KMS-11 (cell line): ENCODE measurements around the gene ASPM.

ENCODE experiments used
- H2AFZ ChIP-seq: fragments of 200-600 bp; sonication (generic); 2 replicates; pipeline ENCODE4 v1.6.1; 2016; ENCODE audit warnings: antibody characterized with exemption, mixed run types, low read depth
- H3K27ac ChIP-seq: fragments of 200-600 bp; sonication (generic); 2 replicates; pipeline ENCODE4 v1.6.1; 2016; ENCODE audit warnings: mild to moderate bottlenecking, mixed run types
- H3K27me3 ChIP-seq: fragments of 200-600 bp; sonication (generic); 2 replicates; pipeline ENCODE4 v1.6.1; 2017; ENCODE audit warnings: mild to moderate bottlenecking, low read depth, mixed run types, moderate library complexity; ENCODE audit not compliant: insufficient read depth
- H3K36me3 ChIP-seq: fragments of 200-600 bp; sonication (generic); 2 replicates; pipeline ENCODE4 v1.6.1; 2017; ENCODE audit warnings: mild to moderate bottlenecking, mixed run types; ENCODE audit not compliant: insufficient read depth
- H3K4me1 ChIP-seq: fragments of 200-600 bp; sonication (generic); 2 replicates; pipeline ENCODE4 v1.6.1; 2016; ENCODE audit warnings: mild to moderate bottlenecking, low read depth, mixed run types; ENCODE audit not compliant: poor library complexity, severe bottlenecking
- H3K4me2 ChIP-seq: fragments of 200-600 bp; sonication (generic); 2 replicates; pipeline ENCODE4 v1.7.0; 2016; ENCODE audit warnings: mild to moderate bottlenecking, mixed run types
- H3K4me3 ChIP-seq: fragments of 200-600 bp; sonication (generic); IDR thresholded peaks from 2 replicates; pipeline ENCODE4 v1.6.1; 2017; ENCODE audit warnings: low read depth, low read length, mixed read lengths; ENCODE audit not compliant: insufficient read depth
- H3K79me2 ChIP-seq: fragments of 200-600 bp; sonication (generic); 2 replicates; pipeline ENCODE4 v1.6.1; 2016; ENCODE audit warnings: low read depth, mixed run types; ENCODE audit not compliant: insufficient read depth
- H3K9ac ChIP-seq: fragments of 200-600 bp; sonication (generic); 2 replicates; pipeline ENCODE4 v1.6.1; 2016; ENCODE audit warnings: mild to moderate bottlenecking, mixed run types
- H4K20me1 ChIP-seq: fragments of 200-600 bp; sonication (generic); 2 replicates; pipeline ENCODE4 v1.6.1; 2016; ENCODE audit warnings: mild to moderate bottlenecking, mixed run types; ENCODE audit not compliant: insufficient read depth
- CTCF ChIP-seq: fragments of 200-600 bp; sonication (generic); conservative IDR thresholded peaks from 2 replicates; pipeline ENCODE4 v1.6.1; 2017; ENCODE audit warnings: low read depth, mild to moderate bottlenecking, antibody characterized with exemption, low read length, moderate library complexity, mixed read lengths

ASPM gene

DNA sequence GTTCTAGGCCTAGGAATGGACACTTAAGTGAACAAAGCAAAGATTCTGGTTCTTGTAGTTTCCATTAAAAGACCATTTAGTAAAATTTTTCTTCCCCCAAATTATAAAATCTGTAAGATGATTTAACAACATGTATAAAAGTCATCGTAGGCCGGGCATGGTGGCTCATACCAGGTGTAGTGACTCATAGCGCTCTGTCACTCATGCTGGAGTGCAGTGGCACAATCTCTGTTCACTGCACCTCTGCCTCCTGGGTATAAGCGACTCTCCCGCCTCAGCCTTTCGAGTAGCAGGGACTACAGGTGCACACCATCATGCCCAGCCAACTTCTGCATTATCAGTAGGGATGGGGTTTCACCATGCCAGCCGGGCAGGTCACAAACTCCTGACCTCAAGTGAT, 9.1 kb downstream of the ASPM start:
- no peaks in the 10 kb centered on the region; the same call in 1 of the 2 replicates for H3K36me3 ChIP-seq
- no peak for TF ChIP-seq CTCF
- peaks cover 41% of the 10 kb centered on the region for H3K79me2 ChIP-seq
- peaks cover 29% of the 10 kb centered on the region for H3K4me1 ChIP-seq
- H3K27me3 ChIP-seq: no peaks in the 10 kb centered on the region
- no peak overlapping the region for H2AFZ ChIP-seq
- H3K4me2 ChIP-seq: no peak overlapping the region
- H3K27ac ChIP-seq: no peak overlapping the region
- no peak overlapping the region for H3K4me3 ChIP-seq
- no peaks in the 10 kb centered on the region; the same call in 1 of the 2 replicates for H4K20me1 ChIP-seq
- H3K9ac ChIP-seq: no peak overlapping the region

GRCh38 chr1:197130677-197131304, 15.7 kb downstream of the ASPM start:
- Histone ChIP-seq H3K9ac (no peak overlapping the region), H3K4me2 (no peak overlapping the region), H3K79me2 (no peaks in the 10 kb centered on the region; the same call in 1 of the 2 replicates), H2AFZ (no peak overlapping the region), H3K27me3 (no peaks in the 10 kb centered on the region), H3K36me3 (peaks cover 5% of the 10 kb centered on the region; the same call in 1 of the 2 replicates), H4K20me1 (no peaks in the 10 kb centered on the region), H3K27ac (no peak overlapping the region), H3K4me1 (no peaks in the 10 kb centered on the region), H3K4me3 (no peak overlapping the region)
- TF ChIP-seq CTCF: no peak

DNA sequence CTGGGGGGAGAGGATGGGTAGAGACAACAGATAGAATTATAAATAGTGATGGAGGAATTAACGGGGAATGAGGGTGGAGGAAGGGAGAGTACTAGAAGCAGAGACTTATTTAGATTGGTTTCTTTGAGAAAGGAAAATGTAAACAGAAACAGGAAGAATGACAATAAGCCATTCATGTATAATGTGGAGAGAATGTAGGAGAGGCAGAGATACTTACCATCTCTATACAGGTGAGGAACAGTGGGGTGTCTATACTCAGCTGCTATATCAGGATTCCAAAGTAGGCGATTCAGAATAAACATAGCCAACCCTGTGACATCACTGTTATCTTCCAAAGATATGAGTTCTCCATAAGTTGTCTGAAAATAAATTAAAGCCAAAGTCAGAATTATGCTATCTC, 16.8 kb downstream of the ASPM start:
- Histone ChIP-seq H3K79me2 (no peaks in the 10 kb centered on the region), H3K4me2 (no peak overlapping the region), H3K27me3 (no peaks in the 10 kb centered on the region), H2AFZ (no peak overlapping the region), H3K9ac (no peak overlapping the region), H3K4me1 (peaks cover 3% of the 10 kb centered on the region), H4K20me1 (no peaks in the 10 kb centered on the region), H3K4me3 (no peak overlapping the region), H3K36me3 (peaks cover 7% of the 10 kb centered on the region; the same call in 1 of the 2 replicates), H3K27ac (no peak overlapping the region)
- TF ChIP-seq CTCF: no peak

DNA sequence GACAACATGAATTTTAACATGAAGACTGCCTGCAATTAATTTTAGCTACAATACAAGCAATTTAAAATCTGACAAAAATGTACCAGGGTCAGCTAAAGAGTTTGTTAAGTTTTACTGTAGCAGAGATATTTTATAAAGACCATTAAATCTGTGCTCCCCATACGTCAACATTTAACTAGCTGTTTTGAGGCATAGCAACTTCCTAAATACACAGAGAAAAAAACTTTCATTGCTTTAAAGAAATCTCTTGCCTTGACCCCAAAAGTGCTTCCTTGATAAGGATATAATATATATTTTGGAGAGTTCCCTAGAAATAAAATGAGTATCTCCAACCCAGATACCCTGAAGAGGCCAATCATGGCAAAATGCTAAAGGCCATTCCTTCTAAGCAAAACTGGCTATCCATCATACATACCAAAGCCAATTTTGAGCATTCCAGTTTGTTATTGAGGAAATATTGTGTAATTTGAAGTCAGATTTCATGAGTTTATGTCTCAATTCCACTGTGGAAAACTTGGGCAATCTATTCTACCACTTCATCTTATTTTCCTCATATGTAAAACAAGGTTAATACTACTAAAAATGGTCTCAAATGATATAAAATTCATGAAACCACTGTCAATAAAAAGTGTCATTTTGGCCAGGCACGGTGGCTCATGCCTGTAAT, 19.1 kb downstream of the ASPM start:
- H3K79me2 ChIP-seq: no peaks in the 10 kb centered on the region
- H3K27ac ChIP-seq: no peak overlapping the region
- H3K9ac ChIP-seq: no peak overlapping the region
- no peak overlapping the region for H3K4me3 ChIP-seq
- no peaks in the 10 kb centered on the region for H4K20me1 ChIP-seq
- H2AFZ ChIP-seq: no peak overlapping the region
- no peak for TF ChIP-seq CTCF
- H3K27me3 ChIP-seq: no peaks in the 10 kb centered on the region
- H3K4me1 ChIP-seq: peaks cover 6% of the 10 kb centered on the region
- H3K4me2 ChIP-seq: no peak overlapping the region
- H3K36me3 ChIP-seq: peaks cover 8% of the 10 kb centered on the region; the same call in 1 of the 2 replicates
